Activated CD4-positive, alpha-beta T cell treated with anti-CD3 and anti-CD28 coated beads for 4 hours (primary cell): Measurements from ENCODE around the gene IKBKE.

Experiments used
- DNase-seq, 2 donors: peaks; one replicate each; pipeline ENCODE4 v3.0.0-alpha.2; 2020

IKBKE gene

GRCh38 chr1:206514813-206515387 lies 44.6 kb downstream of the IKBKE start:
- DNase-seq: no peak

GRCh38 chr1:206516728-206516990 lies 46.4 kb downstream of the IKBKE start:
- no peak for DNase-seq

- DNase-seq: no peak
These were observed 47.5 kb downstream of the IKBKE start for GRCh38 chr1:206517784-206518183.

- no peak for DNase-seq
These were observed 47.9 kb downstream of the IKBKE start for GRCh38 chr1:206518206-206518605.

- DNase-seq: no peak
These were observed 48.5 kb downstream of the IKBKE start for GRCh38 chr1:206518743-206519142.

GRCh38 chr1:206521127-206521526 lies 50.9 kb downstream of the IKBKE start:
- DNase-seq: no peak

GRCh38 chr1:206521694-206522402 lies 51.6 kb downstream of the IKBKE start:
- no peak for DNase-seq

GRCh38 chr1:206524739-206525364 lies 54.6 kb downstream of the IKBKE start:
- no peak for DNase-seq

- DNase-seq: no peak
These were observed 56.0 kb downstream of the IKBKE start for GRCh38 chr1:206526064-206526911.

GRCh38 chr1:206529425-206529824 lies 59.1 kb downstream of the IKBKE start:
- no peak for DNase-seq

- no peak for DNase-seq
These were observed 62.1 kb downstream of the IKBKE start for GRCh38 chr1:206532368-206532767.

GRCh38 chr1:206534552-206534951 lies 64.3 kb downstream of the IKBKE start:
- no peak for DNase-seq

GRCh38 chr1:206535853-206536188 lies 65.5 kb downstream of the IKBKE start:
- no peak for DNase-seq

- DNase-seq: no peak
These were observed 66.9 kb downstream of the IKBKE start for GRCh38 chr1:206537141-206537540.

- DNase-seq: no peak
These were observed 68.0 kb downstream of the IKBKE start for GRCh38 chr1:206538086-206538770.

- DNase-seq: no peak
These were observed 68.8 kb downstream of the IKBKE start for GRCh38 chr1:206538901-206539640.

- DNase-seq: no peak
These were observed 69.9 kb downstream of the IKBKE start for GRCh38 chr1:206540044-206540780.

- DNase-seq: no peak
These were observed 71.1 kb downstream of the IKBKE start for GRCh38 chr1:206541236-206541833.

GRCh38 chr1:206544562-206545257 lies 74.4 kb downstream of the IKBKE start:
- DNase-seq: peak; percentile 78 to 91

- no peak for DNase-seq
These were observed 75.1 kb downstream of the IKBKE start for GRCh38 chr1:206545351-206545750.
